HepG2 (cell line): Measurements from ENCODE around the gene RALY. TPM values are rescaled to one million over a fixed set of nuclear protein-coding genes. Genes with fewer than 3 reads are reported as not detected.
"Not testable (repeated sequence)": the region's sequence is repeated elsewhere in the genome, so short reads cannot be mapped to it uniquely, and the experiment has no call there.

Experiments
- ASH2L ChIP-seq: fragments of 300-600, 200-600 bp; sonication (generic); IDR thresholded peaks from 2 replicates; pipeline ENCODE4 v1.7.0; 2017; ENCODE audit warnings: low read depth, mild to moderate bottlenecking, moderate library complexity, mixed read lengths, low read length; ENCODE audit not compliant: insufficient read length
- CBX5 ChIP-seq: sonication (generic); formaldehyde crosslinking; IDR thresholded peaks from 2 replicates; pipeline ENCODE4 v1.4.0; 2020; ENCODE audit warnings: missing genetic modification reagents, borderline replicate concordance
- DNMT1 ChIP-seq: sonication (generic); formaldehyde crosslinking; IDR thresholded peaks from 2 replicates; pipeline ENCODE4 v1.5.1; 2020; ENCODE audit warnings: mild to moderate bottlenecking, missing genetic modification reagents
- GFI1 ChIP-seq: sonication (generic); formaldehyde crosslinking; IDR thresholded peaks from 2 replicates; pipeline ENCODE4 v1.5.0; 2020; ENCODE audit warnings: missing genetic modification reagents, mild to moderate bottlenecking, borderline replicate concordance
- JUN ChIP-seq: sonication (generic); formaldehyde crosslinking; IDR thresholded peaks from 2 replicates; pipeline ENCODE4 v1.4.0; 2020; ENCODE audit warnings: mild to moderate bottlenecking, missing genetic modification reagents
- SOX13 ChIP-seq, 3 experiments: fragments of 450-650 bp in 1 of 3; sonication (generic) in 1 of 3; formaldehyde crosslinking in 1 of 3; IDR thresholded peaks in 2 of 3; conservative IDR thresholded peaks in 1 of 3; 2 replicates each; pipeline versions ENCODE4 v1.5.0 to v1.6.1; 2016 to 2020; ENCODE audit warnings: antibody characterized with exemption in 1 of 3, mild to moderate bottlenecking in 1 of 3, missing compliant biosample characterization in 1 of 3, missing genetic modification reagents in 1 of 3, moderate library complexity in 1 of 3
- TBX2 ChIP-seq: sonication (generic); formaldehyde crosslinking; IDR thresholded peaks from 2 replicates; pipeline ENCODE4 v1.5.0; 2020; ENCODE audit warnings: missing genetic modification reagents, mild to moderate bottlenecking, borderline replicate concordance
- TBX3 ChIP-seq: fragments of 450-650 bp; IDR thresholded peaks from 2 replicates; pipeline ENCODE4 v1.6.1; 2017; ENCODE audit warnings: antibody characterized with exemption, mild to moderate bottlenecking, inconsistent platforms, borderline replicate concordance
- TEAD3 ChIP-seq: optimal IDR thresholded peaks from 2 replicates; pipeline ENCODE3; 2016; ENCODE audit warnings: borderline replicate concordance
- UBTF ChIP-seq: sonication (generic); formaldehyde crosslinking; IDR thresholded peaks from 2 replicates; pipeline ENCODE4 v1.4.0; 2020; ENCODE audit warnings: mild to moderate bottlenecking, missing genetic modification reagents
- ZBTB7B ChIP-seq: sonication (generic); formaldehyde crosslinking; IDR thresholded peaks from 2 replicates; pipeline ENCODE4 v1.4.0; 2020; ENCODE audit warnings: missing genetic modification reagents
- ZFY ChIP-seq: sonication (generic); formaldehyde crosslinking; IDR thresholded peaks from 2 replicates; pipeline ENCODE4 v1.4.0; 2020; ENCODE audit warnings: missing genetic modification reagents
- polyA plus RNA-seq, 8 experiments: library from polyadenylated mRNA; depleted of rRNA in 3 of 8; stranded (reverse) in 7 of 8; unstranded in 1 of 8; fragments of >200 nt; fragmentation: Illumina TruSeq in 4 of 8; extraction: Trizol in 4 of 8; gene quantifications; 2 replicates each; pipeline versions ENCODE4 v1.2.1 to v1.2.3, GENCODE V29; 2011 to 2016; ENCODE audit warnings: low read depth in 4 of 8, missing spikeins in 1 of 8, mixed read lengths in 1 of 8; ENCODE audit not compliant: insufficient read depth in 1 of 8
- total RNA-seq, 5 experiments: library from RNA; depleted of rRNA; stranded (reverse); fragments of >200 nt; fragmentation: Illumina TruSeq; extraction: Trizol; gene quantifications; 2 replicates each; pipeline ENCODE4 v1.2.3, GENCODE V29; 2016; ENCODE audit warnings: low read depth in 1 of 5
- TF ChIP-seq, protein P1 (sequence below), 2 experiments: fragments of 450-650 bp in 1 of 2; sonication (generic) in 1 of 2; formaldehyde crosslinking in 1 of 2; IDR thresholded peaks; 2 replicates each; pipeline versions ENCODE4 v1.6.1 to v1.8.0; 2016 to 2022; ENCODE audit warnings: antibody characterized with exemption in 1 of 2, mild to moderate bottlenecking in 1 of 2, missing genetic modification reagents in 1 of 2
- TF ChIP-seq, protein P2 (sequence below): sonication (generic); formaldehyde crosslinking; IDR thresholded peaks from 2 replicates; pipeline ENCODE4 v1.8.0; 2022; ENCODE audit warnings: missing genetic modification reagents, mild to moderate bottlenecking, moderate library complexity, borderline replicate concordance

RALY gene
- total and polyA plus RNA-seq, 2 of the 13 experiments (the other 11 are each of a cell fraction or from before 2014, with no cell fraction given), result 178 to 186 TPM

DNA sequence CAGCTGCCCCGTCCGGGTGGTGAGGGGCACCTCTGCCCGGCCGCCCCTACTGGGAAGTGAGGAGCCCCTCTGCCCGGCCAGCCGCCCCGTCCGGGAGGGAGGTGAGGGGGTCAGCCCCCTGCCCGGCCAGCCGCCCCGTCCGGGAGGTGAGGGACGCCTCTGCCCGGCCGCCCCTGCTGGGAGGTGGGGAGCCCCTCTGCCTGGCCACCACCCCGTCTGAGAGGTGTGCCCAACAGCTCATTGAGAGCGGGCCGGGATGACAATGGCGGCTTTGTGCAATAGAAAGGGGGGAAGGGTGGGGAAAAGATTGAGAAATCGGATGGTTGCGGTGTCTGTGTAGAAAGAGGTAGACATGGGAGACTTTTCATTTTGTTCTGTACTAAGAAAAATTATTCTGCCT, 139.2 kb downstream of the RALY start (continued):
- TF ChIP-seq, protein P1, sequence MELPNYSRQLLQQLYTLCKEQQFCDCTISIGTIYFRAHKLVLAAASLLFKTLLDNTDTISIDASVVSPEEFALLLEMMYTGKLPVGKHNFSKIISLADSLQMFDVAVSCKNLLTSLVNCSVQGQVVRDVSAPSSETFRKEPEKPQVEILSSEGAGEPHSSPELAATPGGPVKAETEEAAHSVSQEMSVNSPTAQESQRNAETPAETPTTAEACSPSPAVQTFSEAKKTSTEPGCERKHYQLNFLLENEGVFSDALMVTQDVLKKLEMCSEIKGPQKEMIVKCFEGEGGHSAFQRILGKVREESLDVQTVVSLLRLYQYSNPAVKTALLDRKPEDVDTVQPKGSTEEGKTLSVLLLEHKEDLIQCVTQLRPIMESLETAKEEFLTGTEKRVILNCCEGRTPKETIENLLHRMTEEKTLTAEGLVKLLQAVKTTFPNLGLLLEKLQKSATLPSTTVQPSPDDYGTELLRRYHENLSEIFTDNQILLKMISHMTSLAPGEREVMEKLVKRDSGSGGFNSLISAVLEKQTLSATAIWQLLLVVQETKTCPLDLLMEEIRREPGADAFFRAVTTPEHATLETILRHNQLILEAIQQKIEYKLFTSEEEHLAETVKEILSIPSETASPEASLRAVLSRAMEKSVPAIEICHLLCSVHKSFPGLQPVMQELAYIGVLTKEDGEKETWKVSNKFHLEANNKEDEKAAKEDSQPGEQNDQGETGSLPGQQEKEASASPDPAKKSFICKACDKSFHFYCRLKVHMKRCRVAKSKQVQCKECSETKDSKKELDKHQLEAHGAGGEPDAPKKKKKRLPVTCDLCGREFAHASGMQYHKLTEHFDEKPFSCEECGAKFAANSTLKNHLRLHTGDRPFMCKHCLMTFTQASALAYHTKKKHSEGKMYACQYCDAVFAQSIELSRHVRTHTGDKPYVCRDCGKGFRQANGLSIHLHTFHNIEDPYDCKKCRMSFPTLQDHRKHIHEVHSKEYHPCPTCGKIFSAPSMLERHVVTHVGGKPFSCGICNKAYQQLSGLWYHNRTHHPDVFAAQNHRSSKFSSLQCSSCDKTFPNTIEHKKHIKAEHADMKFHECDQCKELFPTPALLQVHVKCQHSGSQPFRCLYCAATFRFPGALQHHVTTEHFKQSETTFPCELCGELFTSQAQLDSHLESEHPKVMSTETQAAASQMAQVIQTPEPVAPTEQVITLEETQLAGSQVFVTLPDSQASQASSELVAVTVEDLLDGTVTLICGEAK (IDR thresholded peaks at IDR 0.05), result not testable (repeated sequence)
- TF ChIP-seq, protein P1 (CRISPR knock-in tag; IDR thresholded peaks at IDR 0.05), result 0 out of 2 replicates have a peak, but pooled peaks have one; percentile 5
- TF ChIP-seq CBX5 (CRISPR knock-in tag), result peak; percentile 74
- TF ChIP-seq ASH2L, result peak; percentile 49
- 0 out of 2 replicates have a peak, but pooled peaks have one; percentile 47 for TF ChIP-seq TBX3
- peak; percentile 60; the same call in 1 of the 2 replicates for TF ChIP-seq TBX2 (CRISPR knock-in tag)
- TF ChIP-seq ZBTB7B, result peak; percentile 56; the same call in 1 of the 2 replicates
- 0 out of 2 replicates have a peak, but pooled peaks have one; percentile 21 for TF ChIP-seq JUN
- peak; percentile 58; the same call in 1 of the 2 replicates for TF ChIP-seq DNMT1 (CRISPR knock-in tag)
- TF ChIP-seq SOX13 (IDR thresholded peaks at IDR 0.05), result peak; percentile 55; the same call in 1 of the 2 replicates
- TF ChIP-seq SOX13 (CRISPR knock-in tag; conservative IDR thresholded peaks at IDR 0.05 in 1 of 2, IDR thresholded peaks at IDR 0.05 in 1 of 2), result 0 out of 4 replicates have a peak, but pooled peaks of 1 of the 2 experiments have one; percentile 69
- TF ChIP-seq UBTF (CRISPR knock-in tag), result 0 out of 2 replicates have a peak, but pooled peaks have one; percentile 24
- TF ChIP-seq TEAD3 (CRISPR knock-in tag), result peak; percentile 34
- TF ChIP-seq GFI1, result peak; percentile 49; the same call in 1 of the 2 replicates
- 0 out of 2 replicates have a peak, but pooled peaks have one; percentile 1 for TF ChIP-seq ZFY (CRISPR knock-in tag)
- TF ChIP-seq, protein P2, sequence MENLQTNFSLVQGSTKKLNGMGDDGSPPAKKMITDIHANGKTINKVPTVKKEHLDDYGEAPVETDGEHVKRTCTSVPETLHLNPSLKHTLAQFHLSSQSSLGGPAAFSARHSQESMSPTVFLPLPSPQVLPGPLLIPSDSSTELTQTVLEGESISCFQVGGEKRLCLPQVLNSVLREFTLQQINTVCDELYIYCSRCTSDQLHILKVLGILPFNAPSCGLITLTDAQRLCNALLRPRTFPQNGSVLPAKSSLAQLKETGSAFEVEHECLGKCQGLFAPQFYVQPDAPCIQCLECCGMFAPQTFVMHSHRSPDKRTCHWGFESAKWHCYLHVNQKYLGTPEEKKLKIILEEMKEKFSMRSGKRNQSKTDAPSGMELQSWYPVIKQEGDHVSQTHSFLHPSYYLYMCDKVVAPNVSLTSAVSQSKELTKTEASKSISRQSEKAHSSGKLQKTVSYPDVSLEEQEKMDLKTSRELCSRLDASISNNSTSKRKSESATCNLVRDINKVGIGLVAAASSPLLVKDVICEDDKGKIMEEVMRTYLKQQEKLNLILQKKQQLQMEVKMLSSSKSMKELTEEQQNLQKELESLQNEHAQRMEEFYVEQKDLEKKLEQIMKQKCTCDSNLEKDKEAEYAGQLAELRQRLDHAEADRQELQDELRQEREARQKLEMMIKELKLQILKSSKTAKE (CRISPR knock-in tag), result peak; percentile 37; the same call in 1 of the 2 replicates
